ENCODE measurements around the gene RAD52.

The RAD52 gene

GRCh38 chr12:870378-870777 lies 79.1 kb downstream of the RAD52 start:
- DNase-seq: no peak

GRCh38 chr12:868722-869121 lies 80.8 kb downstream of the RAD52 start:
- DNase-seq: no peak

- no peak for DNase-seq
Observed at GRCh38 chr12:867905-868304, 81.6 kb downstream of the RAD52 start.

- no peak for DNase-seq
Observed at GRCh38 chr12:865614-866013, 83.9 kb downstream of the RAD52 start.

- DNase-seq: no peak
Observed at GRCh38 chr12:863285-863684, 86.2 kb downstream of the RAD52 start.

- no peak for DNase-seq
Observed at GRCh38 chr12:862303-862911, 87.1 kb downstream of the RAD52 start.

All from right kidney (tissue), 1 donor.